Smooth muscle cell (in vitro differentiated cells): ENCODE measurements around the gene CIDEC. TPM values are rescaled to one million over a fixed set of nuclear protein-coding genes. Genes with fewer than 3 reads are reported as not detected.

Experiments
- DNase-seq: peaks from one replicate; lab custom pipeline; 2025; ENCODE audit not compliant: unreplicated experiment; lab: John Stamatoyannopoulos, UW
- H2AFZ ChIP-seq: fragments of 200-600 bp; sonication (generic); 2 replicates; pipeline ENCODE4 v1.6.0; 2016; ENCODE audit warnings: antibody characterized with exemption, low read depth, mild to moderate bottlenecking
- H3F3A ChIP-seq: fragments of 200-600 bp; sonication (generic); 2 replicates; pipeline ENCODE4 v1.6.0; 2017; ENCODE audit warnings: antibody characterized with exemption, low read depth
- H3K27ac ChIP-seq: fragments of 200-600 bp; sonication (generic); 2 replicates; pipeline ENCODE4 v1.5.1; 2016; ENCODE audit warnings: low read depth, mild to moderate bottlenecking
- H3K27me3 ChIP-seq: fragments of 200-600 bp; sonication (generic); 2 replicates; pipeline ENCODE4 v1.6.1; 2016; ENCODE audit warnings: low read depth, mild to moderate bottlenecking
- H3K36me3 ChIP-seq: fragments of 200-600 bp; sonication (generic); 2 replicates; pipeline ENCODE4 v1.5.1; 2016; ENCODE audit warnings: low read depth
- H3K4me1 ChIP-seq: fragments of 200-600 bp; sonication (generic); 2 replicates; pipeline ENCODE4 v1.5.1; 2016; ENCODE audit warnings: low read depth
- H3K4me2 ChIP-seq: fragments of 200-600 bp; sonication (generic); 2 replicates; pipeline ENCODE4 v1.6.0; 2016; ENCODE audit warnings: mild to moderate bottlenecking
- H3K4me3 ChIP-seq: fragments of 200-600 bp; sonication (generic); 2 replicates; pipeline ENCODE4 v1.5.1; 2016; ENCODE audit warnings: mild to moderate bottlenecking
- H3K79me2 ChIP-seq: fragments of 200-600 bp; sonication (generic); 2 replicates; pipeline ENCODE4 v1.6.0; 2016; ENCODE audit warnings: low read depth, mild to moderate bottlenecking
- H3K9ac ChIP-seq: fragments of 200-600 bp; sonication (generic); 2 replicates; pipeline ENCODE4 v1.6.0; 2016; ENCODE audit warnings: low read depth
- H3K9me3 ChIP-seq: fragments of 200-600 bp; sonication (generic); replicated peaks from 2 replicates; pipeline ENCODE4 v1.5.1; 2016; ENCODE audit warnings: low read depth
- H4K20me1 ChIP-seq: fragments of 200-600 bp; sonication (generic); 2 replicates; pipeline ENCODE4 v1.6.0; 2016; ENCODE audit warnings: low read depth
- CTCF ChIP-seq: fragments of 200-600 bp; sonication (generic); IDR thresholded peaks from 2 replicates; pipeline ENCODE4 v1.5.1; 2017; ENCODE audit warnings: borderline replicate concordance, mild to moderate bottlenecking, antibody characterized with exemption; ENCODE audit not compliant: insufficient read depth, poor library complexity, severe bottlenecking
- WGBS: methylation state at CpG from one replicate; pipeline ENCODE4 v1.1.7; 2016; ENCODE audit warnings: low lambda C conversion rate; 5-methylcytosine and 5-hydroxymethylcytosine counted together
- polyA plus RNA-seq: library from polyadenylated mRNA; unstranded; fragments of >200 nt; fragmentation: Nextera tagmentation; extraction: Ambion mirVana; gene quantifications from 2 replicates; pipeline ENCODE4 v1.2.1, GENCODE V29; 2016
- total RNA-seq: library from RNA; depleted of rRNA; stranded (reverse); fragments of >200 nt; gene quantifications from 2 replicates; pipeline ENCODE4 v1.2.3, GENCODE V29; 2014

The CIDEC gene
- total and polyA plus RNA-seq, 2 experiments from 2014 or later, result not detected

DNA sequence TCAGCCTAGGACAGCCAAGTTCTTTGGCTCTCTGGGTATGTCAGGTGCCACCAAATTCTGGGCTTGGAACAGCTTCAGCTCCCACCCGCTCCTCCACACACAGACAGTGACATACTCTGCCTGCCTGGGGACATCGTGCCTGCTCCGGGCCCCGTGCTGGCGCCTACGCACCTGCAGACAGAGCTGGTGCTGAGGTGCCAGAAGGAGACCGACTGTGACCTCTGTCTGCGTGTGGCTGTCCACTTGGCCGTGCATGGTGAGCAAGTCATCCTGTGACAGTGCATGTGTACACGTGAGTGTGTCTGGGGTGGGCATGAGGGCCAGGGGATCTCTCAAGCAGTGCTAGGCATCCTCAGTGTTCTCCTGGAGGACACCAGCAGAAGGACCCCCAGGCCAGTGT lies 37.8 kb upstream of the CIDEC start:
- Histone ChIP-seq H3K9ac (no peak overlapping the region), H3K4me1 (peaks cover 16% of the 10 kb centered on the region)

DNA sequence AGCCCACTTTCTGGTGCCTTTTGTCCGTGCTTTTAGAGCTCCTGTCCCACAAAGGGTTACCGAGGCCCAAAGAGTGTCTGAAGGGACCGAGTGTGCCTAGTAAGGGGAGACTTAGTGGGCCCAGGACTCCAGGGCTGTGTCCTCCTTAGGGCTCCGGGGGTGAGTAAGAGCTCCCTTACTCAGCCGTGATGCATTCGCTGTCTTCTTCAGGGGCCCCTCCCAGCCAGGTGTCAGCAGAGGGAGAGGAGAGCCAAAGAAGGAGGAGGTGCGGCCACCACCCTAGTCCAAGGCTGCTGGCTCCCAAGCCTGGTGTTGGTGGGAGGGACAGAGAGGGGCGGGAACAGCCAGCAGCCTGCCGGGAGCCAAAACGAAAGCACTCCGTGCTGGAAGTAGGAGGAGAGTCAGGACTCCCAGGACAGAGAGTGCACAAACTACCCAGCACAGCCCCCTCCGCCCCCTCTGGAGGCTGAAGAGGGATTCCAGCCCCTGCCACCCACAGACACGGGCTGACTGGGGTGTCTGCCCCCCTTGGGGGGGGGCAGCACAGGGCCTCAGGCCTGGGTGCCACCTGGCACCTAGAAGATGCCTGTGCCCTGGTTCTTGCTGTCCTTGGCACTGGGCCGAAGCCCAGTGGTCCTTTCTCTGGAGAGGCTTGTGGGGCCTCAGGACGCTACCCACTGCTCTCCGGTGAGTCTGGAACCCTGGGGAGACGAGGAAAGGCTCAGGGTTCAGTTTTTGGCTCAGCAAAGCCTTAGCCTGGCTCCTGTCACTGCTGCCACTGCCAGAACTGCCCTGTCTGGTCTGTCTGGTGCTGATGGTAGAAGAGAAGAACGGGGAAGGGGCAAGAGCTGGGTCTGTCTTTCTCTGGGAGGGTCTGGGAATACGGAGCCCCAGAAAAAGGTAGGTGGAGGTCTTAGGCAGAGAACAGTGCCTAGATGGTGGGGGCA lies 37.0 kb upstream of the CIDEC start, which contains the start of gene IL17RC:
IL17RC (plus strand) TSS at position 365 of the 947 bp plus-strand sequence; CDS start at position 583, 218 bp downstream.
- DNase-seq, result peak; percentile 43
- TF ChIP-seq CTCF, result no peak
- Histone ChIP-seq H3K27ac (peak within 1 kb of the TSS; percentile 75), H3K4me2 (peak within 1 kb of the TSS; percentile 91), H3K36me3 (no peaks in the 10 kb centered on the region), H2AFZ (peak within 1 kb of the TSS; percentile 91), H3F3A (no peaks in the 10 kb centered on the region), H3K9ac (peak within 1 kb of the TSS; percentile 67), H3K9me3 (no peaks in the 10 kb centered on the region), H3K4me1 (peaks cover 16% of the 10 kb centered on the region), H4K20me1 (no peaks in the 10 kb centered on the region), H3K4me3 (peak within 1 kb of the TSS; percentile 62), H3K27me3 (no peaks in the 10 kb centered on the region), H3K79me2 (no peaks in the 10 kb centered on the region)
- WGBS, result 27% methylated on average over 19 of the region's 19 CpGs

More for the DNA sequence above, 37.8 kb upstream of the CIDEC start:
- no peak for DNase-seq
- Histone ChIP-seq H3F3A (no peaks in the 10 kb centered on the region), H3K36me3 (no peaks in the 10 kb centered on the region), H2AFZ (no peak overlapping the region), H3K27ac (peak overlapping the region; percentile 75), H3K4me2 (peak overlapping the region; percentile 91), H4K20me1 (no peaks in the 10 kb centered on the region), H3K79me2 (no peaks in the 10 kb centered on the region), H3K4me3 (no peak overlapping the region), H3K27me3 (no peaks in the 10 kb centered on the region), H3K9me3 (no peaks in the 10 kb centered on the region)
- TF ChIP-seq CTCF, result no peak
- WGBS, result 92% methylated on average over 10 of the region's 10 CpGs

DNA sequence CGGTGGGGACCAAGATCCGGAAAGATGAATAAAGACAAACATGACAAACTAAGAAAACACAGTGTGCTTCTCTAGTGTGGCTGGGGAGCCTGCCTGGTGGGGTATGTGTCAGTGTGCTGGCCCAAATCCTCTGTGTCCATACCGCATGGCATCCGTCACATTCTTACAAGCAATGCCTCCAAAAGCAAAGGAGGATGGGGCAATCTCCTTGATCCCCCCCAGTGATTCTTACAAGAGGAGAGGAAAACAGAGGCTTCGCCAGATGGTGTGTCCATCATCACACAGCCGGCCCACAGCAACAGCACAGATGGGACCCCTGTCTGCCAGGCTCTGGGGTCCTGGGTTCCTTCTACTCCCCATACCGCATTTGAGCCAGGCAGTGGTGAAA lies 36.3 kb upstream of the CIDEC start:
- TF ChIP-seq CTCF, result no peak
- WGBS, result 64% methylated on average over 7 of the region's 7 CpGs
- Histone ChIP-seq H3K4me1 (peaks cover 16% of the 10 kb centered on the region), H3K79me2 (no peaks in the 10 kb centered on the region), H4K20me1 (no peaks in the 10 kb centered on the region), H3K27ac (peak overlapping the region; percentile 75), H3K4me2 (peak overlapping the region; percentile 91), H3K4me3 (peak overlapping the region; percentile 62), H3K27me3 (no peaks in the 10 kb centered on the region), H3K9me3 (no peaks in the 10 kb centered on the region), H3F3A (no peaks in the 10 kb centered on the region), H3K36me3 (no peaks in the 10 kb centered on the region), H3K9ac (no peak overlapping the region), H2AFZ (no peak overlapping the region)
- DNase-seq, result no peak
